Fibroblast of lung (primary cell): Measurements from ENCODE around the gene OR6C76. TPM values are rescaled to one million over a fixed set of nuclear protein-coding genes. Genes with fewer than 3 reads are reported as not detected.

ENCODE experiments used
- DNase-seq, 2 donors: peaks; one replicate each; pipeline versions ENCODE4 v3.0.0 to v3.0.0-alpha.2; 2010; ENCODE audit warnings: low read depth in 2 of 2
- H2AFZ ChIP-seq: 2 replicates; pipeline ENCODE4 v1.5.1; 2012; ENCODE audit warnings: low read length, control low read depth, inconsistent platforms
- H3K27ac ChIP-seq: 2 replicates; pipeline ENCODE4 v1.5.1; 2011; ENCODE audit warnings: low read length, control low read depth; ENCODE audit not compliant: insufficient read depth
- H3K27me3 ChIP-seq: 2 replicates; pipeline ENCODE4 v1.5.1; 2011; ENCODE audit warnings: mild to moderate bottlenecking, low read length; ENCODE audit not compliant: control insufficient read depth, insufficient read depth
- H3K36me3 ChIP-seq: 2 replicates; pipeline ENCODE4 v1.5.1; 2011; ENCODE audit warnings: low read length; ENCODE audit not compliant: control insufficient read depth, insufficient read depth
- H3K4me1 ChIP-seq: 2 replicates; pipeline ENCODE4 v1.5.1; 2011; ENCODE audit warnings: low read length; ENCODE audit not compliant: control insufficient read depth, insufficient read depth; ENCODE audit errors: extremely low read depth
- H3K4me2 ChIP-seq: 2 replicates; pipeline ENCODE4 v1.5.1; 2011; ENCODE audit warnings: low read length, control low read depth; ENCODE audit not compliant: insufficient read depth; ENCODE audit errors: extremely low read depth
- H3K4me3 ChIP-seq, 4 experiments: fragments of 200-600 bp in 1 of 4; sonication (generic) in 1 of 4; replicated peaks in 1 of 4; 2 replicates each; pipeline ENCODE4 v1.5.1; 2011 to 2016; ENCODE audit warnings: low read length in 4 of 4, low read depth in 3 of 4, mild to moderate bottlenecking in 3 of 4, control low read depth in 2 of 4, inconsistent platforms in 1 of 4, mixed read lengths in 1 of 4; ENCODE audit not compliant: insufficient read depth in 1 of 4; ENCODE audit errors: control extremely low read depth in 1 of 4
- H3K79me2 ChIP-seq: 2 replicates; pipeline ENCODE4 v1.5.1; 2012; ENCODE audit warnings: mild to moderate bottlenecking, low read length, inconsistent platforms; ENCODE audit not compliant: control insufficient read depth, insufficient read depth
- H3K9ac ChIP-seq: 2 replicates; pipeline ENCODE4 v1.5.1; 2011; ENCODE audit warnings: mild to moderate bottlenecking, low read length, control low read depth; ENCODE audit not compliant: insufficient read depth
- H3K9me3 ChIP-seq: 2 replicates; pipeline ENCODE4 v1.5.1; 2012; ENCODE audit warnings: low read depth, low read length; ENCODE audit not compliant: control insufficient read depth, insufficient read depth
- H4K20me1 ChIP-seq: 2 replicates; pipeline ENCODE4 v1.5.1; 2011; ENCODE audit warnings: low read length; ENCODE audit not compliant: control insufficient read depth, insufficient read depth; ENCODE audit errors: extremely low read depth
- EZH2 ChIP-seq: IDR thresholded peaks from 2 replicates; pipeline ENCODE4 v1.5.1; 2012; ENCODE audit warnings: low read length, control low read depth, mild to moderate bottlenecking; ENCODE audit errors: missing control alignments
- polyA plus RNA-seq, 2 donors: library from polyadenylated mRNA; depleted of rRNA in 1 of 2; stranded (reverse) in 1 of 2; unstranded in 1 of 2; fragments of >200 nt; gene quantifications; 2 replicates each; pipeline ENCODE4 v1.2.1, GENCODE V29; 2011 to 2012; ENCODE audit warnings: missing spikeins in 1 of 2
- total RNA-seq: library from RNA; depleted of rRNA; stranded (reverse); fragments of >200 nt; gene quantifications from 2 replicates; pipeline ENCODE4 v1.2.1, GENCODE V29; 2014
- TF ChIP-seq, protein P1 (sequence below), 2 donors: IDR thresholded peaks in 1 of 2; conservative IDR thresholded peaks in 1 of 2; 1 replicate in 1 of 2; 2 replicates in 1 of 2; pipeline ENCODE4 v1.5.1; 2011 to 2012; ENCODE audit warnings: low read length in 2 of 2, control low read depth in 1 of 2, inconsistent platforms in 1 of 2, low read depth in 1 of 2, mild to moderate bottlenecking in 1 of 2

OR6C76 gene
- total and polyA plus RNA-seq, 2 donors (not counting 1 experiment from before 2014, with no cell fraction given), result not detected

GRCh38 chr12:55469291-55469690 lies 43.2 kb downstream of the OR6C76 start:
- H3K4me3 ChIP-seq, result no peak overlapping the region
- no peak overlapping the region for H3K9ac ChIP-seq
- TF ChIP-seq, protein P1, sequence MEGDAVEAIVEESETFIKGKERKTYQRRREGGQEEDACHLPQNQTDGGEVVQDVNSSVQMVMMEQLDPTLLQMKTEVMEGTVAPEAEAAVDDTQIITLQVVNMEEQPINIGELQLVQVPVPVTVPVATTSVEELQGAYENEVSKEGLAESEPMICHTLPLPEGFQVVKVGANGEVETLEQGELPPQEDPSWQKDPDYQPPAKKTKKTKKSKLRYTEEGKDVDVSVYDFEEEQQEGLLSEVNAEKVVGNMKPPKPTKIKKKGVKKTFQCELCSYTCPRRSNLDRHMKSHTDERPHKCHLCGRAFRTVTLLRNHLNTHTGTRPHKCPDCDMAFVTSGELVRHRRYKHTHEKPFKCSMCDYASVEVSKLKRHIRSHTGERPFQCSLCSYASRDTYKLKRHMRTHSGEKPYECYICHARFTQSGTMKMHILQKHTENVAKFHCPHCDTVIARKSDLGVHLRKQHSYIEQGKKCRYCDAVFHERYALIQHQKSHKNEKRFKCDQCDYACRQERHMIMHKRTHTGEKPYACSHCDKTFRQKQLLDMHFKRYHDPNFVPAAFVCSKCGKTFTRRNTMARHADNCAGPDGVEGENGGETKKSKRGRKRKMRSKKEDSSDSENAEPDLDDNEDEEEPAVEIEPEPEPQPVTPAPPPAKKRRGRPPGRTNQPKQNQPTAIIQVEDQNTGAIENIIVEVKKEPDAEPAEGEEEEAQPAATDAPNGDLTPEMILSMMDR (conservative IDR thresholded peaks at IDR 0.05 in 1 of 2, IDR thresholded peaks at IDR 0.05 in 1 of 2; ENCODE audit: low read depth in 1 of 2, low read length in 2 of 2), result no peak
- TF ChIP-seq EZH2, result no peak
- H4K20me1 ChIP-seq, result no peaks in the 10 kb centered on the region
- no peak for DNase-seq
- no peak overlapping the region for H3K27ac ChIP-seq
- H3K27me3 ChIP-seq, result no peaks in the 10 kb centered on the region
- H3K4me2 ChIP-seq, result no peak overlapping the region
- H3K4me1 ChIP-seq, result no peaks in the 10 kb centered on the region
- H2AFZ ChIP-seq, result no peak overlapping the region
- H3K9me3 ChIP-seq, result no peaks in the 10 kb centered on the region
- no peaks in the 10 kb centered on the region for H3K36me3 ChIP-seq
- H3K79me2 ChIP-seq, result no peaks in the 10 kb centered on the region

- no peak within 1 kb of the TSS for H2AFZ ChIP-seq
- no peaks in the 10 kb centered on the region for H3K4me1 ChIP-seq
- no peak within 1 kb of the TSS for H3K27ac ChIP-seq
- H3K9ac ChIP-seq, result no peak within 1 kb of the TSS
- H3K79me2 ChIP-seq, result no peaks in the 10 kb centered on the region
- H3K4me3 ChIP-seq, result no peak within 1 kb of the TSS
- H3K9me3 ChIP-seq, result no peaks in the 10 kb centered on the region
- no peaks in the 10 kb centered on the region for H4K20me1 ChIP-seq
- H3K4me2 ChIP-seq, result no peak within 1 kb of the TSS
- no peak for DNase-seq
- H3K36me3 ChIP-seq, result no peaks in the 10 kb centered on the region
- no peaks in the 10 kb centered on the region for H3K27me3 ChIP-seq
- TF ChIP-seq, protein P1 (conservative IDR thresholded peaks at IDR 0.05 in 1 of 2, IDR thresholded peaks at IDR 0.05 in 1 of 2; ENCODE audit: low read depth in 1 of 2, low read length in 2 of 2), result no peak
- no peak for TF ChIP-seq EZH2
These were observed 44.2 kb downstream of the OR6C76 start, which contains the start of gene OR6C70 for GRCh38 chr12:55470088-55470829. Gene OR6C70 (minus strand): TSS chr12:55470138. CDS start chr12:55470138, 0 bp downstream.

DNA sequence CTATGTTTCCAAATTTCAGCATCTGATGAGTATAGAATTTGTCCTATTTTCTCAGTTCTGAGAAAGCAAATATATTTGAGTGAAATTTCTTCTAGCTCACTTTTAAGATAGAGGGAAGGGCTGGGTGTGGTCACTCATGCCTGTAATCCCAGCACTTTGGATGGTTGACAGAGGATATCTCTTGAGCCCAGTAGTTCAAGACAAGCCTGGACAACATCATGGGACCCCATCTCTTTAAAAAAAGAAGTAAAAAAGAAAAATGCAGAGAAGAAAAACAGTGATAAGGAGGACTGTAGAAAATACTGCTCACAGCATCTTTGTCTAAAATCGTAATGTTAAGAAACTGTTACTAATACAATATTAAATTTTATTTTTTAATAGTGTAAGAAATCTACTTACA lies 46.2 kb downstream of the OR6C76 start:
- no peaks in the 10 kb centered on the region for H4K20me1 ChIP-seq
- H3K4me3 ChIP-seq, result no peak overlapping the region
- TF ChIP-seq, protein P1 (conservative IDR thresholded peaks at IDR 0.05 in 1 of 2, IDR thresholded peaks at IDR 0.05 in 1 of 2; ENCODE audit: low read depth in 1 of 2, low read length in 2 of 2), result no peak
- no peak for TF ChIP-seq EZH2

More for the DNA sequence above, 46.2 kb downstream of the OR6C76 start:
- no peak for DNase-seq
- Histone ChIP-seq H3K9ac (no peak overlapping the region), H3K4me2 (no peak overlapping the region), H3K27me3 (no peaks in the 10 kb centered on the region), H3K36me3 (no peaks in the 10 kb centered on the region), H3K27ac (no peak overlapping the region), H3K79me2 (no peaks in the 10 kb centered on the region), H2AFZ (no peak overlapping the region), H3K9me3 (no peaks in the 10 kb centered on the region), H3K4me1 (no peaks in the 10 kb centered on the region)

Other genes starting within 250 kb of the OR6C76 start
- gene OR10A7, start 205.2 kb upstream of the OR6C76 start, total RNA-seq, result not detected in 2 replicates
- not detected in 2 replicates for gene OR10A7, start 205.2 kb upstream of the OR6C76 start, polyA plus RNA-seq
- gene OR6C74, start 181.6 kb upstream of the OR6C76 start, total RNA-seq, result not detected in 2 replicates
- not detected in 2 replicates for gene OR6C74, start 181.6 kb upstream of the OR6C76 start, polyA plus RNA-seq
- gene OR6C6, start 129.7 kb upstream of the OR6C76 start, total RNA-seq, result not detected in 2 replicates
- not detected in 2 replicates for gene OR6C6, start 129.7 kb upstream of the OR6C76 start, polyA plus RNA-seq
- not detected in 2 replicates for gene OR6C1, start 111.9 kb upstream of the OR6C76 start, total RNA-seq
- gene OR6C1, start 111.9 kb upstream of the OR6C76 start, polyA plus RNA-seq, result not detected in 2 replicates
- gene OR6C3, start 95.5 kb upstream of the OR6C76 start, total RNA-seq, result not detected in 2 replicates
- not detected in 2 replicates for gene OR6C3, start 95.5 kb upstream of the OR6C76 start, polyA plus RNA-seq
- not detected in 2 replicates for gene OR6C75, start 63.3 kb upstream of the OR6C76 start, total RNA-seq
- gene OR6C75, start 63.3 kb upstream of the OR6C76 start, polyA plus RNA-seq, result not detected in 2 replicates
- not detected in 2 replicates for gene OR6C65, start 25.7 kb upstream of the OR6C76 start, total RNA-seq
- gene OR6C65, start 25.7 kb upstream of the OR6C76 start, polyA plus RNA-seq, result not detected in 2 replicates
- gene OR6C2, start 17.8 kb downstream of the OR6C76 start, total RNA-seq, result not detected in 2 replicates
- not detected in 2 replicates for gene OR6C2, start 17.8 kb downstream of the OR6C76 start, polyA plus RNA-seq
- gene OR6C70, start 43.9 kb downstream of the OR6C76 start, total RNA-seq, result not detected in 2 replicates
- gene OR6C70, start 43.9 kb downstream of the OR6C76 start, polyA plus RNA-seq, result not detected in 2 replicates
- gene OR6C68, start 66.1 kb downstream of the OR6C76 start, total RNA-seq, result not detected in 2 replicates
- gene OR6C68, start 66.1 kb downstream of the OR6C76 start, polyA plus RNA-seq, result not detected in 2 replicates
- gene OR6C4, start 123.3 kb downstream of the OR6C76 start, total RNA-seq, result under 0.01 TPM in 1 of 2 replicates, not detected in the other
- gene OR6C4, start 123.3 kb downstream of the OR6C76 start, polyA plus RNA-seq, result not detected in 2 replicates
- not detected in 2 replicates for gene OR2AP1, start 146.2 kb downstream of the OR6C76 start, total RNA-seq
- gene OR2AP1, start 146.2 kb downstream of the OR6C76 start, polyA plus RNA-seq, result not detected in 2 replicates
- gene OR10P1, start 210.6 kb downstream of the OR6C76 start, total RNA-seq, result not detected in 2 replicates
- gene OR10P1, start 210.6 kb downstream of the OR6C76 start, polyA plus RNA-seq, result not detected in 2 replicates